Loucy (cell line): ENCODE data around the gene ADGRL1.

Source experiments
- H2AFZ ChIP-seq: fragments of 200-600 bp; sonication (generic); 2 replicates; pipeline ENCODE4 v1.6.0; 2016; ENCODE audit warnings: antibody characterized with exemption, mild to moderate bottlenecking, low read length, moderate library complexity
- H3F3A ChIP-seq: fragments of 200-600 bp; 2 replicates; pipeline ENCODE4 v1.6.0; 2016; ENCODE audit warnings: antibody characterized with exemption, low read depth, mild to moderate bottlenecking
- H3K27me3 ChIP-seq: fragments of 200-600 bp; sonication (generic); 2 replicates; pipeline ENCODE4 v1.6.1; 2014; ENCODE audit warnings: low read length, mild to moderate bottlenecking; ENCODE audit not compliant: insufficient read depth, poor library complexity, severe bottlenecking
- H3K36me3 ChIP-seq: fragments of 200-600 bp; sonication (generic); 2 replicates; pipeline ENCODE4 v1.6.1; 2016; ENCODE audit warnings: low read length; ENCODE audit not compliant: insufficient read depth
- H3K4me1 ChIP-seq: fragments of 200-600 bp; sonication (generic); 2 replicates; pipeline ENCODE4 v1.5.1; 2014; ENCODE audit warnings: low read length, mild to moderate bottlenecking; ENCODE audit not compliant: insufficient read depth, poor library complexity, severe bottlenecking
- H3K4me2 ChIP-seq: fragments of 200-600 bp; sonication (generic); 2 replicates; pipeline ENCODE4 v1.6.0; 2014; ENCODE audit warnings: antibody characterized with exemption, low read length, low read depth, mild to moderate bottlenecking; ENCODE audit not compliant: poor library complexity, severe bottlenecking
- H3K4me3 ChIP-seq: fragments of 200-600 bp; sonication (generic); 2 replicates; pipeline ENCODE4 v1.5.1; 2014; ENCODE audit warnings: low read length, mild to moderate bottlenecking, mixed read lengths; ENCODE audit not compliant: poor library complexity, severe bottlenecking
- H3K79me2 ChIP-seq: fragments of 200-600 bp; sonication (generic); 2 replicates; pipeline ENCODE4 v1.6.1; 2014; ENCODE audit warnings: low read length; ENCODE audit not compliant: insufficient read depth
- H3K9ac ChIP-seq: fragments of 200-600 bp; sonication (generic); 2 replicates; pipeline ENCODE4 v1.6.0; 2014; ENCODE audit warnings: mild to moderate bottlenecking, low read depth, low read length, moderate library complexity; ENCODE audit not compliant: poor library complexity, severe bottlenecking
- H3K9me2 ChIP-seq: fragments of 200-600 bp; sonication (generic); replicated peaks from 2 replicates; pipeline ENCODE4 v1.6.1; 2016; ENCODE audit warnings: low read depth, low read length, mixed read lengths
- H3K9me3 ChIP-seq: fragments of 200-600 bp; sonication (generic); 2 replicates; pipeline ENCODE4 v1.6.1; 2014; ENCODE audit warnings: mild to moderate bottlenecking, antibody characterized with exemption, low read length, low read depth; ENCODE audit not compliant: insufficient read depth
- H4K20me1 ChIP-seq: fragments of 200-600 bp; sonication (generic); 2 replicates; pipeline ENCODE4 v1.6.0; 2014; ENCODE audit warnings: antibody characterized with exemption, low read length, mild to moderate bottlenecking; ENCODE audit not compliant: insufficient read depth, poor library complexity, severe bottlenecking
- EZH2phosphoT487 ChIP-seq: fragments of 200-600 bp; IDR thresholded peaks from 2 replicates; pipeline ENCODE4 v1.6.1; 2018; ENCODE audit warnings: antibody characterized with exemption, mild to moderate bottlenecking, moderate library complexity, borderline replicate concordance
- TF ChIP-seq, protein P1 (sequence below): fragments of 200-600 bp; sonication (generic); conservative IDR thresholded peaks from 2 replicates; pipeline ENCODE4 v1.5.1; 2014; ENCODE audit warnings: mild to moderate bottlenecking, antibody characterized with exemption, low read length

The ADGRL1 gene

DNA sequence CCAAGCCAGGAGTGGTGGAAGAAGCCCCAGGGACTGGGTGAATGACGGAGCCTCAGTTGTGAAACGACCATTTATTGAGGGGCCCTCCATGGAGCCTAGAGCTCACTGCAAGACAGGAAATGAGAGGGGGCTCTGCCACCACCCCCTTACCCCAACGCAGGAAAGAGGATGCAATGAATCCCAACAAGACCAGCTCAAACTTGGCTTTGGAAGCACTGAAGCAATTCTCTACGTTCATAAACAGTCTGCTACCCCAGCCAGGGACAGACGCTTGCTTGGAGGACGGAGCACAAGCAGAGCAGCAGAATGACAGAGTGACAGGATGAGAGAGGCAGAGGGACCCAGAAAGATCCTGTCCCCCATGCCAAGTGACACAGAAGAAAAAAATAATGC, 89.4 kb downstream of the ADGRL1 start:
- Histone ChIP-seq H3K79me2 (peaks cover 38% of the 10 kb centered on the region; the same call in 1 of the 2 replicates), H4K20me1 (peaks cover 18% of the 10 kb centered on the region), H3K9me2 (no peaks in the 10 kb centered on the region), H3K36me3 (no peaks in the 10 kb centered on the region; the same call in 1 of the 2 replicates), H3F3A (no peaks in the 10 kb centered on the region; the same call in 1 of the 2 replicates), H3K9ac (peak overlapping the region; percentile 65), H3K4me3 (peak overlapping the region; percentile 76), H3K4me1 (peaks cover 59% of the 10 kb centered on the region), H3K9me3 (no peaks in the 10 kb centered on the region), H3K27me3 (no peaks in the 10 kb centered on the region), H3K4me2 (peak overlapping the region; percentile 89), H2AFZ (no peak overlapping the region)
- no peak for TF ChIP-seq EZH2phosphoT487
- TF ChIP-seq, protein P1, sequence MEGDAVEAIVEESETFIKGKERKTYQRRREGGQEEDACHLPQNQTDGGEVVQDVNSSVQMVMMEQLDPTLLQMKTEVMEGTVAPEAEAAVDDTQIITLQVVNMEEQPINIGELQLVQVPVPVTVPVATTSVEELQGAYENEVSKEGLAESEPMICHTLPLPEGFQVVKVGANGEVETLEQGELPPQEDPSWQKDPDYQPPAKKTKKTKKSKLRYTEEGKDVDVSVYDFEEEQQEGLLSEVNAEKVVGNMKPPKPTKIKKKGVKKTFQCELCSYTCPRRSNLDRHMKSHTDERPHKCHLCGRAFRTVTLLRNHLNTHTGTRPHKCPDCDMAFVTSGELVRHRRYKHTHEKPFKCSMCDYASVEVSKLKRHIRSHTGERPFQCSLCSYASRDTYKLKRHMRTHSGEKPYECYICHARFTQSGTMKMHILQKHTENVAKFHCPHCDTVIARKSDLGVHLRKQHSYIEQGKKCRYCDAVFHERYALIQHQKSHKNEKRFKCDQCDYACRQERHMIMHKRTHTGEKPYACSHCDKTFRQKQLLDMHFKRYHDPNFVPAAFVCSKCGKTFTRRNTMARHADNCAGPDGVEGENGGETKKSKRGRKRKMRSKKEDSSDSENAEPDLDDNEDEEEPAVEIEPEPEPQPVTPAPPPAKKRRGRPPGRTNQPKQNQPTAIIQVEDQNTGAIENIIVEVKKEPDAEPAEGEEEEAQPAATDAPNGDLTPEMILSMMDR = no peak

DNA sequence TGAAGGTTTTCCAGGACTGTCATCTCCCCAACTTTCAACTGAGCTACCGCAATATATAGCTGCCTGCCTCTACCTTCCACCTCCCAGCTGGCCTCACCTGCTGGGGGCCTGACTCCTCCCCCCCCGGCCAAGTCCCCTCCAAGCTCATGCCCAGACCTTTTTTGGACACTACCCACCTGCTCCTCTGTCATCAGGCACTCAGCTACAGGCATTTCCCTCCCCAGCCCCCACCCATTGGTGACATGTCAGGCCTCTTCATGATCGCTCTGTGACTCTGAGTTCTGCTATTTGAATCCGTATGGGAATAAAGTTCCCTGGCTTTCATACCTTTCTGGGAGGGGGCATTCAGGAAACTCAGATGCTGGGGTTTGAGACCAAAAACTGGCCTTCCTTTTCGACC, 90.2 kb downstream of the ADGRL1 start:
- Histone ChIP-seq H3K27me3 (no peaks in the 10 kb centered on the region), H3K9me2 (no peaks in the 10 kb centered on the region), H3F3A (no peaks in the 10 kb centered on the region; the same call in 1 of the 2 replicates), H4K20me1 (peaks cover 18% of the 10 kb centered on the region), H3K79me2 (peaks cover 38% of the 10 kb centered on the region; the same call in 1 of the 2 replicates), H2AFZ (no peak overlapping the region), H3K4me2 (peak overlapping the region; percentile 89), H3K36me3 (no peaks in the 10 kb centered on the region), H3K4me3 (no peak overlapping the region), H3K9me3 (no peaks in the 10 kb centered on the region), H3K4me1 (peaks cover 59% of the 10 kb centered on the region), H3K9ac (peak overlapping the region; percentile 65)
- no peak for TF ChIP-seq EZH2phosphoT487
- TF ChIP-seq, protein P1 = no peak

DNA sequence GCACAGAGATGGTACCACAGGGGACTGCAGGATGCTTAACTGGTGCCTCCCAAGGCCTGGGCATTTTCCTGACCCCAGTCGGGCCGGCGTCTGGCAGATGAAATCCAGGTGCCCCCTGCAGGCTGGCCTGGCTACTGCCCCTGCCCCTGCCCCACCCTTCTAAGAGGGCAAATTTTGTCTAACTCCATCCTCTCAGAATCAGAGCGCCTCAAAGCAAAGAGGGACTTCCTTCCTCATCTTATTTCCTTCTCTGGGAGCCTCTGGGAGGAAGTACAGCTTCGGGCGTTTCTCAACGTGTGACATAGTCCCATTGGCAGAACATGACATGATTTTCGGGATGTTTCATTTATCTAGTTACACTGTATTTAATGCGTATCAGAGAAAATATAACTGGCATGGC, 91.1 kb downstream of the ADGRL1 start:
- Histone ChIP-seq H3K9ac (no peak overlapping the region), H3K4me2 (peak overlapping the region; percentile 30), H2AFZ (no peak overlapping the region), H3K4me1 (peaks cover 59% of the 10 kb centered on the region), H3K36me3 (no peaks in the 10 kb centered on the region), H3K79me2 (peaks cover 38% of the 10 kb centered on the region; the same call in 1 of the 2 replicates), H3K27me3 (no peaks in the 10 kb centered on the region), H3K4me3 (no peak overlapping the region), H3K9me2 (no peaks in the 10 kb centered on the region), H3K9me3 (no peaks in the 10 kb centered on the region), H4K20me1 (peaks cover 18% of the 10 kb centered on the region), H3F3A (no peaks in the 10 kb centered on the region; the same call in 1 of the 2 replicates)
- TF ChIP-seq, protein P1 = peak; percentile 74
- no peak for TF ChIP-seq EZH2phosphoT487
